Naive thymus-derived CD4-positive, alpha-beta T cell (primary cell): ENCODE measurements around the gene SCN1B. TPM values are rescaled to one million over a fixed set of nuclear protein-coding genes. Genes with fewer than 3 reads are reported as not detected.

ENCODE experiments used
- ATAC-seq: fragments of 150-1000 bp; cut with Tn5 transposase; 2 replicates; pipeline ENCODE4 v1.10.0; 2021; ENCODE audit warnings: mild to moderate bottlenecking, moderate library complexity
- CTCF ChIA-PET: fragments of 350-600 bp; sonication (Branson Sonifier 250); formaldehyde crosslinking; loops from one replicate; lab custom pipeline; 2021; ENCODE audit warnings: antibody characterized with exemption; lab: Charles Lee
- POLR2A ChIA-PET: fragments of 350-600 bp; sonication (Branson Sonifier 250); formaldehyde crosslinking; loops from one replicate; lab custom pipeline; 2021; ENCODE audit warnings: antibody characterized with exemption, inconsistent platforms; lab: Charles Lee
- DNase-seq, 9 donors: peaks; one replicate each; pipeline versions ENCODE4 v3.0.0 to v3.0.0-alpha.2; 2020 to 2022; ENCODE audit warnings: mixed read lengths in 1 of 9
- H3K27ac ChIP-seq: one replicate; pipeline ENCODE4 v1.7.0; 2013; ENCODE audit warnings: mild to moderate bottlenecking, low read depth, low read length, moderate library complexity
- H3K27me3 ChIP-seq, 2 donors: one replicate each; pipeline ENCODE4 v1.7.0; 2013; ENCODE audit warnings: low read length in 2 of 2, mild to moderate bottlenecking in 2 of 2, moderate library complexity in 2 of 2; ENCODE audit not compliant: control insufficient read depth in 2 of 2, insufficient read depth in 2 of 2
- H3K36me3 ChIP-seq, 3 experiments: 1 replicate in 2 of 3; 2 replicates in 1 of 3; pipeline ENCODE4 v1.7.0; 2013; ENCODE audit warnings: low read length in 3 of 3, mild to moderate bottlenecking in 3 of 3, moderate library complexity in 1 of 3; ENCODE audit not compliant: insufficient read depth in 3 of 3, control insufficient read depth in 2 of 3
- H3K4me1 ChIP-seq, 2 donors: one replicate each; pipeline ENCODE4 v1.7.0; 2013; ENCODE audit warnings: low read length in 2 of 2, mild to moderate bottlenecking in 2 of 2, moderate library complexity in 1 of 2; ENCODE audit not compliant: control insufficient read depth in 2 of 2, insufficient read depth in 2 of 2
- H3K4me3 ChIP-seq: 2 replicates; pipeline ENCODE4 v1.7.0; 2013; ENCODE audit warnings: mild to moderate bottlenecking, low read length
- H3K9me3 ChIP-seq, 3 experiments: 1 replicate in 2 of 3; 2 replicates in 1 of 3; pipeline ENCODE4 v1.7.0; 2013; ENCODE audit warnings: low read length in 3 of 3; ENCODE audit not compliant: control insufficient read depth in 2 of 3
- H3K27ac Mint-ChIP-seq, 9 donors: one replicate each; pipeline ENCODE4 v1.8.0; 2020 to 2022; ENCODE audit warnings: mixed read lengths in 9 of 9, mild to moderate bottlenecking in 8 of 9, moderate library complexity in 5 of 9, inconsistent platforms in 2 of 9
- H3K27me3 Mint-ChIP-seq, 5 donors: one replicate each; pipeline ENCODE4 v1.8.0; 2021 to 2022; ENCODE audit warnings: mixed read lengths in 5 of 5, mild to moderate bottlenecking in 1 of 5
- H3K36me3 Mint-ChIP-seq, 5 donors: one replicate each; pipeline ENCODE4 v1.8.0; 2020 to 2022; ENCODE audit warnings: mixed read lengths in 5 of 5, mild to moderate bottlenecking in 3 of 5, inconsistent platforms in 1 of 5
- H3K4me1 Mint-ChIP-seq, 7 donors: one replicate each; pipeline ENCODE4 v1.8.0; 2020 to 2022; ENCODE audit warnings: mixed read lengths in 7 of 7, mild to moderate bottlenecking in 3 of 7, inconsistent platforms in 1 of 7
- H3K4me3 Mint-ChIP-seq, 10 donors: one replicate each; pipeline ENCODE4 v1.8.0; 2020 to 2022; ENCODE audit warnings: mild to moderate bottlenecking in 10 of 10, mixed read lengths in 10 of 10, moderate library complexity in 6 of 10, inconsistent platforms in 2 of 10
- H3K9me3 Mint-ChIP-seq, 11 donors: one replicate each; pipeline ENCODE4 v1.8.0; 2020 to 2022; ENCODE audit warnings: mixed read lengths in 11 of 11, mild to moderate bottlenecking in 4 of 11, inconsistent platforms in 1 of 11, moderate library complexity in 1 of 11
- intact Hi-C, 2 donors: fragments of 100-400 bp; cut with micrococcal nuclease; formaldehyde crosslinking; loops; one replicate each; pipeline ENCODE4 v1.15.1; 2023
- polyA plus RNA-seq, 2 donors: library from polyadenylated mRNA; unstranded; fragments of 300-500 nt; fragmentation: Illumina TruSeq; gene quantifications; one replicate each; pipeline ENCODE4 v1.2.3, GENCODE V29; 2021
- total RNA-seq, 6 experiments: library from RNA in 5 of 6; stranded (reverse) in 5 of 6; gene quantifications; 1 replicate in 5 of 6; 2 replicates in 1 of 6; pipeline ENCODE4 v1.2.3 and lab custom pipeline; 2021 to 2026

The SCN1B gene
- total and polyA plus RNA-seq, 7 experiments from 2014 or later, result 0.23 to 1.9 (median 1.6) TPM; not detected in 1

DNA sequence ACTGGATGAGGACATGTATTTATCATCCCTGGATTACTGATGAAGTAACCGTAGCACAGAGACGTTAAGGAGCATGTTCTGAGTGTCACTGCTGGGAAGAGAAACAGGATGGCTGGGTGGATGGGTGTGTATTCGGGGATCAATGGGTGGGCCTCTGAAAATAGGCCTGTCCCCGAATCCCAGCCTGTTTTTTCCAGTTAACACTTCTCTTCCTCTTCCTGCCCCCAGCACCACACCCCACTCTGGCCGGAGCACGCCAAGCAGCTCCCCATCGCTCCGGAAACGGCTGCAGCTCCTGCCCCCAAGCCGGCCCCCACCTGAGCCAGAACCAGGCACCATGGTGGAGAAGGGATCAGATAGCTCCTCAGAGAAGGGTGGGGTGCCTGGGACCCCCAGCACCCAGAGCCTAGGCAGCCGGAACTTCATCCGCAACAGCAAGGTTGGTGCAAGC is 21.4 kb upstream of the SCN1B start:
- peak overlapping the region in 1 of 10 donors; percentile 34 for H3K4me3 Mint-ChIP-seq
- peak overlapping the region; percentile 26 for H3K27ac ChIP-seq
- peaks cover 4 to 37% (median 17%) of the 10 kb centered on the region in 5 donors for H3K36me3 Mint-ChIP-seq
- H3K4me1 Mint-ChIP-seq, result peaks cover 41 to 79% (median 66%) of the 10 kb centered on the region in 7 donors
- H3K4me1 ChIP-seq, result peaks cover 43 to 45% of the 10 kb centered on the region in 2 donors
- intact Hi-C loops, result loop anchor here in 1 of 2 donors (10.0 kb wide), 1 partner anchor 274 kb away; the partner anchor contains the start of gene ZNF181
- no peak overlapping the region for H3K4me3 ChIP-seq
- DNase-seq, result no peak
- H3K27me3 Mint-ChIP-seq, result no peaks in the 10 kb centered on the region
- no peaks in the 10 kb centered on the region for H3K9me3 ChIP-seq
- peak overlapping the region in 5 of 9 donors; percentile 46 to 72 (median 67) for H3K27ac Mint-ChIP-seq
- no peak for ATAC-seq
- ChIA-PET POLR2A (interaction anchor here (0.8 to 11.9 kb wide), 4 partner anchors 9 to 36 kb away, joined by 3 to 237 read pairs (median 6); partner anchors contain the start of gene GRAMD1A), CTCF (interaction anchor here (6.0 to 8.6 kb wide), 2 partner anchors 8 to 38 kb away, joined by 39 to 138 read pairs; partner anchors contain the start of gene GRAMD1A)
- H3K27me3 ChIP-seq, result no peaks in the 10 kb centered on the region
- peaks cover 0 to 64% (median 12%) of the 10 kb centered on the region in 3 experiments for H3K36me3 ChIP-seq
- peaks cover 0 to 3% (median 0%) of the 10 kb centered on the region in 11 donors for H3K9me3 Mint-ChIP-seq

DNA sequence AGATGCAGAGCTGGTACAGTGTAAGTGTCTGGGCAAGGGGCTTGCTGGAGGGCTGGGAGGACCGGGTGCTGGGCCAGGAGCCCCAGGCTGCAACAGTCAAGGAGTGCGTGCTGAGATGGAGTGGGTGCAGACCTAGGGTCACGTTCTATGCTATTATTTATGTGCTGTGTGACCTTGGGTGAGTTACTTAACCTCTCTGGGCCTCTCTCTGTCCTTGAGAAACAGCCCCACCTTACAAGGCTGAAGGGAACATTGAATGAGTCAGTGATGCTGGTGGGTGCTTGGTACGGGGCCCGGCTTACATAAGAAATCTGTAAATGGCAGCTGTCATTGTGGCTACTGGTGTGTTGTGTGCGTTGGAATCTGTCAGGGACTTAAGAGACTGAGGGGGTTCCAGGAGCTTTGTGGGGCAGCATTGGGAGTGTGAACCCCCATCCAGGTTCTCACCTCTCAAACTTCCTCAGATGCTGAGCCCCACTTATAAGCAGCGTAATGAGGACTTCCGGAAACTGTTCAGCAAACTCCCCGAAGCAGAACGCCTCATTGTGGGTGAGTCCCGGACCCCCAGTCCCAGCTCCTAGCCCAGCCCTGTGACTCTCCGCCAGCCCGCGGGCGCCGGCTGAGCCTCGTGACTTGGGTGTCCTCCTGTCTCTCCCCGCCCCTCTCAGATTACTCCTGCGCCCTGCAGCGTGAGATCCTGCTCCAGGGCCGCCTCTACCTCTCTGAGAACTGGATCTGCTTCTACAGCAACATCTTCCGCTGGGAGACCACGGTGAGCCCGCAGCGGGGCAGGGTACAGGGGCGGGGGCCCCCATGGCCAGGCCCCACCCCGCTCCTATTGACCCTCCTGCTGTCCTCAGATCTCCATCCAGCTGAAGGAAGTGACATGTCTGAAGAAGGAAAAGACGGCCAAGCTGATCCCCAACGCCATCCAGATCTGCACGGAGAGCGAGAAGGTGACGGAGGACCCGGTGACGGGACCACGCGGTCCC is 20.6 kb upstream of the SCN1B start:
- intact Hi-C loops, result loop anchor here (5.0 to 10.0 kb wide), 3 partner anchors 237 to 277 kb away; partner anchors contain the start of genes ZNF181 (in 2 of the 2) and ZNF599 (in 1 of the 2)
- H3K27ac ChIP-seq, result peak overlapping the region; percentile 26
- CTCF ChIA-PET, result interaction anchor here (6.0 to 8.6 kb wide), 2 partner anchors 9 to 39 kb away, joined by 39 to 138 read pairs; partner anchors contain the start of gene GRAMD1A
- H3K9me3 ChIP-seq, result no peaks in the 10 kb centered on the region
- H3K4me1 ChIP-seq, result peaks cover 44 to 45% of the 10 kb centered on the region in 2 donors
- H3K4me3 ChIP-seq, result no peak overlapping the region
- Mint-ChIP-seq H3K4me3 (peak overlapping the region in 1 of 10 donors; percentile 84), H3K27ac (peak overlapping the region in 8 of 9 donors; percentile 16 to 98 (median 72)), H3K4me1 (peaks cover 44 to 79% (median 67%) of the 10 kb centered on the region in 7 donors), H3K9me3 (peaks cover 0 to 1% (median 0%) of the 10 kb centered on the region in 11 donors), H3K27me3 (no peaks in the 10 kb centered on the region), H3K36me3 (peaks cover 4 to 42% (median 23%) of the 10 kb centered on the region in 5 donors)
- ATAC-seq (no peak), DNase-seq (no peak)
- no peaks in the 10 kb centered on the region for H3K27me3 ChIP-seq
- POLR2A ChIA-PET, result interaction anchor here (2.5 to 11.9 kb wide), 2 partner anchors 11 to 37 kb away, joined by 9 to 237 read pairs; partner anchors contain the start of gene GRAMD1A
- peaks cover 0 to 57% (median 12%) of the 10 kb centered on the region in 3 experiments for H3K36me3 ChIP-seq

- Mint-ChIP-seq H3K4me3 (peak overlapping the region in 9 of 10 donors; percentile 42 to 94 (median 69)), H3K27me3 (no peaks in the 10 kb centered on the region), H3K27ac (peak overlapping the region; percentile 13 to 99 (median 88)), H3K36me3 (peaks cover 4 to 50% (median 27%) of the 10 kb centered on the region in 5 donors), H3K9me3 (peaks cover 0 to 1% (median 0%) of the 10 kb centered on the region in 11 donors), H3K4me1 (peaks cover 47 to 82% (median 69%) of the 10 kb centered on the region in 7 donors)
- no peak for DNase-seq
- Histone ChIP-seq H3K4me3 (peak overlapping the region; percentile 8), H3K36me3 (peaks cover 0 to 58% (median 17%) of the 10 kb centered on the region in 3 experiments), H3K27me3 (no peaks in the 10 kb centered on the region), H3K27ac (peak overlapping the region; percentile 75), H3K4me1 (peaks cover 57 to 58% of the 10 kb centered on the region in 2 donors), H3K9me3 (no peaks in the 10 kb centered on the region)
- POLR2A ChIA-PET, result interaction anchor here (0.7 to 11.9 kb wide), 5 partner anchors 12 to 634 kb away, joined by 3 to 237 read pairs (median 4); partner anchors contain the start of gene GRAMD1A
- CTCF ChIA-PET, result interaction anchor here (0.6 to 8.6 kb wide), 7 partner anchors 8 to 172 kb away, joined by 3 to 138 read pairs (median 6); partner anchors contain the start of gene GRAMD1A
- intact Hi-C loops, result loop anchor here in 1 of 2 donors (5.0 kb wide), 2 partner anchors 239 to 279 kb away; partner anchors contain the start of genes ZNF181 and ZNF599
- ATAC-seq, result no peak
Observed at GRCh38 chr19:35011091-35011689, 19.1 kb upstream of the SCN1B start.

DNA sequence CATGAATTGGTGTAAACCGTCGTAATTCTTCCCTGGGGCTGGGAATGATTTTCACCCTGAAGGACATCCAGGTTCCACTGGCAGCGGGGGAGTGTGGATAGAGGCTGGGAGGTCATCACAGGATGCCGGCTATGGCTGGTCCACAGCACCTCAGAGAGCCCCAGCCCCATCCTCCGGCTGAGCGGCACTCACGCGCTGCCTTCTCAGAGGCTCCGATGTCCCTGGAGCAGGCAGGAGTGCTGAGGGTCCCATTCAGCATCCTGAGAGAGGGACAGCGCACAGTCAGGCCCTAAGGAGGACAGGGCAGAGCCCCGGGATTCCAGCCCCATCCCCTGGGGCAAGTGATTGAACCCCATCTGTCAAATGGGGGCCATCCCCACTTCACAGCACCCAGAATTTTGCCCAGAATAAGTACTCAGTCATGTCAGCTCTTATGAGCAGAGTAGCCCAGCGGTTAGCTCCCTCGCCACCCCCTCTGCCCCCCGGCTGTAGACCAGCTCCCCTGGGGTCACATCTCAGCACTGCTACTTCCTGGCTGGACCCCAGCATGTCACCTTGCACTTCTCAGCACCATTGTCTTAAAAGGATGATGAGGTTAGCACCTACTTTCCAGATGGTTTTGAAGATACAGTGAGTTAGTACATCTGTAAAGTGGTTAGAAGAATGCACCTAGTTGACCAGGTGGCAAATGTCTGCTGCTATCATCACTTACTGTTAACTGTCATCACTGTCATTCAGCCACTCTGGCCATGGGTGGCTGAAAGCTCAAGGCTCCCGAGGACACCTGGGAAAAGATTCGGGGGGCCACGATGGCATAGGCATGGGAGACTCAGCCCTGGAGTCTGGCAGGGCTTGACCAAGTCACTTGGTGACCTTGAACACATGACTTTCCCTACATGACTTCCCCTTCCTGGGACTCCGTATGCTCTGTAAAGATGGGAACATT is 18.3 kb upstream of the SCN1B start:
- Mint-ChIP-seq H3K36me3 (peaks cover 4 to 45% (median 21%) of the 10 kb centered on the region in 5 donors), H3K4me3 (peak overlapping the region; percentile 19 to 94 (median 86)), H3K4me1 (peaks cover 40 to 77% (median 62%) of the 10 kb centered on the region in 7 donors), H3K27me3 (no peaks in the 10 kb centered on the region), H3K27ac (peak overlapping the region; percentile 13 to 99 (median 96)), H3K9me3 (no peaks in the 10 kb centered on the region)
- Histone ChIP-seq H3K27me3 (no peaks in the 10 kb centered on the region), H3K4me1 (peaks cover 57 to 59% of the 10 kb centered on the region in 2 donors), H3K36me3 (peaks cover 2 to 56% (median 19%) of the 10 kb centered on the region in 3 experiments), H3K4me3 (peak overlapping the region; percentile 8), H3K27ac (peak overlapping the region; percentile 75), H3K9me3 (no peaks in the 10 kb centered on the region)
- no peak for DNase-seq
- peak; percentile 2 for ATAC-seq
- CTCF ChIA-PET, result interaction anchor here (0.6 to 8.6 kb wide), 11 partner anchors 9 to 173 kb away, joined by 3 to 138 read pairs (median 5); partner anchors contain the start of gene GRAMD1A
- POLR2A ChIA-PET, result interaction anchor here (0.6 to 11.9 kb wide), 7 partner anchors 13 to 240 kb away, joined by 3 to 237 read pairs (median 3); partner anchors contain the start of genes GRAMD1A and ZNF599
- intact Hi-C loops, result loop anchor here in 1 of 2 donors (2.0 to 5.0 kb wide), 4 partner anchors 79 to 280 kb away; partner anchors contain the start of genes ZNF181 and ZNF599
